ENCODE results near the gene ZNF581. TPM values are rescaled to one million over a fixed set of nuclear protein-coding genes. Genes with fewer than 3 reads are reported as not detected.

ZNF581 gene
- total RNA-seq, 4 donors from 2014 or later: 9.9 to 17.3 (median 13.7) TPM

DNA sequence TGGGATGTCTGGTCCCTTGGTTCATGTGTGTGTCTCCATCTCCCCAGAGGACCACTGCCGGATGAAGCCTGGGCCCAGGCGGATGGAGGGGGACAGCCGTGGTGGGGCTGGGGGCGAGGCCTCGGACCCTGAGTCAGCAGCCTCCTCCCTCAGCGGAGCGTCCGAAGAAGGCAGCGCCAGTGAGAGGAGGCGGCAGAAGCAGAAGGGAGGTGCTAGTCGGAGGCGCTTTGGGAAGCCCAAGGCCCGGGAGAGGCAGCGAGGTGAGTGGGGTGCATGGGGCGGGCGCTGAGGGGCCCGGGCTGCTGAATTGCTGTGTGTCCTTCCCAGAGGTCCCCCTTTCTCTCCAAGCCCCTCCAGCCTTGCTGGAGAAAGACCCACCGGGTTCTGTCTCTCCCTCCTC, 7.8 kb downstream of the ZNF581 start:
- no peak for TF ChIP-seq POLR2A (IDR thresholded peaks at IDR 0.05)
- TF ChIP-seq, protein P1, sequence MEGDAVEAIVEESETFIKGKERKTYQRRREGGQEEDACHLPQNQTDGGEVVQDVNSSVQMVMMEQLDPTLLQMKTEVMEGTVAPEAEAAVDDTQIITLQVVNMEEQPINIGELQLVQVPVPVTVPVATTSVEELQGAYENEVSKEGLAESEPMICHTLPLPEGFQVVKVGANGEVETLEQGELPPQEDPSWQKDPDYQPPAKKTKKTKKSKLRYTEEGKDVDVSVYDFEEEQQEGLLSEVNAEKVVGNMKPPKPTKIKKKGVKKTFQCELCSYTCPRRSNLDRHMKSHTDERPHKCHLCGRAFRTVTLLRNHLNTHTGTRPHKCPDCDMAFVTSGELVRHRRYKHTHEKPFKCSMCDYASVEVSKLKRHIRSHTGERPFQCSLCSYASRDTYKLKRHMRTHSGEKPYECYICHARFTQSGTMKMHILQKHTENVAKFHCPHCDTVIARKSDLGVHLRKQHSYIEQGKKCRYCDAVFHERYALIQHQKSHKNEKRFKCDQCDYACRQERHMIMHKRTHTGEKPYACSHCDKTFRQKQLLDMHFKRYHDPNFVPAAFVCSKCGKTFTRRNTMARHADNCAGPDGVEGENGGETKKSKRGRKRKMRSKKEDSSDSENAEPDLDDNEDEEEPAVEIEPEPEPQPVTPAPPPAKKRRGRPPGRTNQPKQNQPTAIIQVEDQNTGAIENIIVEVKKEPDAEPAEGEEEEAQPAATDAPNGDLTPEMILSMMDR (IDR thresholded peaks at IDR 0.05 in 4 of 5, conservative IDR thresholded peaks at IDR 0.05 in 1 of 5): no peak
- Histone ChIP-seq H3K4me3 (no peak overlapping the region), H3K4me1 (peaks cover 25 to 34% of the 10 kb centered on the region in 2 donors), H3K9me3 (no peaks in the 10 kb centered on the region), H3K36me3 (peaks cover 0 to 4% of the 10 kb centered on the region in 2 donors), H3K27ac (no peak overlapping the region), H3K27me3 (no peaks in the 10 kb centered on the region)
- DNase-seq: no peak
- ATAC-seq: no peak
- in situ Hi-C loops (cut with MboI; ENCODE audit: low sequenced_read_pairs in 4 of 4) (no loop called here), intact Hi-C loops (cut with DNase I; ENCODE audit: low total_unique reads) (no loop called here)

DNA sequence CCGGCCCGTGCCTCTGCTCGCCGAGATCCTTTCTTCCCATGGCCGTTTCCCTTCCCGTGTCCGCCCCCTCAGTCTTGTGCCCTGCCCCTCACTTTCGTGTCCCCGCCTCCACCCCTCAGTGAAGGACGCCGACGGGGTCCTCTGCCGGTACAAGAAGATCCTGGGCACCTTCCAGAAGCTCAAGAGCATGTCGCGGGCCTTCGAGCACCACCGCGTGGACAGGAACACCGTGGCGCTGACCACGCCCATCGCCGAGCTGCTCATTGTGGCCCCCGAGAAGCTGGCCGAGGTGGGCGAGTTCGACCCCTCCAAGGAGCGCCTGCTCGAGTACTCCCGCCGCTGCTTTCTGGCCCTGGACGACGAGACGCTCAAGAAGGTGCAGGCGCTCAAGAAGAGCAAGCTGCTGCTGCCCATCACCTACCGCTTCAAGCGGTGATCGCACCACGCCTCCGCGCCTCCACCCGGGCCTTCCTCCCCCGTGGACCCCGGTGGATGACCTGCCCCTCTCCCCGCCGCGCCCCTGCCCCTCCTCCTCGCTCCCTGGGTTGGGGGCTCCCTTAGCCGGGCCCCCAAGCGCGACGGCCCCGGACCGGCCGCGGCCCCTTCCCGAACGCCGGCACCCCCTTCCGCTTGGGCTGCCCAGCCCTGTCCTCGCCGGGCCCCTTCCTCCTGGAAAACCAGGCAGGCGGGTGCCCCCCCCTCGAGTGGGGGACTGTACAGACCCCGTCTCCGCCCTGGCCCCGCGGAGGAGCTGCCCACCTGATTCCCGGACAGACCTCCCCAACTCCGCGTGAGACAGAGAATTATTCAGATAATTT, 9.1 kb downstream of the ZNF581 start:
- Histone ChIP-seq H3K27me3 (no peaks in the 10 kb centered on the region), H3K4me3 (peak overlapping the region in 1 of 4 donors; percentile 81), H3K36me3 (peaks cover 0 to 4% of the 10 kb centered on the region in 2 donors), H3K9me3 (no peaks in the 10 kb centered on the region), H3K4me1 (peaks cover 31 to 39% of the 10 kb centered on the region in 2 donors), H3K27ac (peak overlapping the region; percentile 98 to 100 (median 99))
- intact Hi-C loops (cut with DNase I; ENCODE audit: low total_unique reads) (loop anchor here (1.0 kb wide), 1 partner anchor 20 kb away; no protein-coding TSS in a partner anchor), in situ Hi-C loops (cut with MboI; ENCODE audit: low sequenced_read_pairs in 4 of 4) (no loop called here)
- TF ChIP-seq, protein P1 (IDR thresholded peaks at IDR 0.05 in 4 of 5, conservative IDR thresholded peaks at IDR 0.05 in 1 of 5): no peak
- TF ChIP-seq POLR2A (IDR thresholded peaks at IDR 0.05): no peak
- no peak for DNase-seq
- ATAC-seq: no peak

DNA sequence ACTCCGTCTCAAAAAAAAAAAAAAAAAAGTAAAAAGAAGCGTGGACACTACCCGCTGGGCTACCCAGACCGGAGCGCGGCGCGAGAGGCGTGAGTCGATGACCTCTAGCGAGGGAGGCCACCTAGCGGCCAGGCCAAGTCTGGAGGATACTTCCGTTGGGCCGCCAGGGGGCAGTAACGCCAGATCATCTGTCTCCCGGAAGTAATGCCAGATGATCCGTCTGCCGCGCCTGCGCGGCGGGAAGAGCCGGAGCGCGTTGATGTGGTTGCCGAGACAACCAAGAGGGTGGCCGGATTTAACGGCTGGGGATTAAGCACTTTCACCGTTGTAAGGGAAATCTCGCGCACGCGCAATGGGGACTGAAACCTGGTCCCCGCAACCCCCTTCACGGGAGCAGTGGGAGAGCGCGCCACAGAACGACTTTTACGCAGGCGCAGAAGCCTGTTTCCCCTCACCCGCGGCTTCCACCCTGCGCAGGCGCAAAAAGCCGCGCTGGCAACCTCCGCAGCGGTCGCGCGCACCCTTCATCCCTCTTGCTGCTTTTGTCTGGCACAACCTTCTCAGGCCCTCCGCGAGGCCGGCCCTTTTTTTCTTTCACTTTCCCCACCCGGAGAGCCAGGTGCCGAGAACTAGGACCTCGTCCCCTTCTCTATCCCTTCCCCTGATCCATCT, 10.3 kb downstream of the ZNF581 start:
- peak; percentile 70 to 76 for ATAC-seq
- peaks cover 0 to 4% of the 10 kb centered on the region in 2 donors for H3K36me3 ChIP-seq
- intact Hi-C loops (cut with DNase I; ENCODE audit: low total_unique reads): loop anchor here (1.0 to 2.0 kb wide), 5 partner anchors 21 to 268 kb away; partner anchors contain the start of genes FIZ1, RPL28, ZNF628 and ZNF784
- in situ Hi-C loops (cut with MboI; ENCODE audit: low sequenced_read_pairs in 4 of 4): no loop called here
- peak; percentile 96 to 99 for DNase-seq
- H3K4me1 ChIP-seq: peaks cover 34 to 44% of the 10 kb centered on the region in 2 donors
- no peaks in the 10 kb centered on the region for H3K9me3 ChIP-seq
- H3K27ac ChIP-seq: peak overlapping the region; percentile 98 to 100 (median 99)
- no peaks in the 10 kb centered on the region for H3K27me3 ChIP-seq
- TF ChIP-seq POLR2A (IDR thresholded peaks at IDR 0.05): peak; percentile 88 to 91
- TF ChIP-seq, protein P1 (IDR thresholded peaks at IDR 0.05 in 4 of 5, conservative IDR thresholded peaks at IDR 0.05 in 1 of 5): peak; percentile 95 to 100 (median 99)
- H3K4me3 ChIP-seq: peak overlapping the region; percentile 75 to 98 (median 90)

DNA sequence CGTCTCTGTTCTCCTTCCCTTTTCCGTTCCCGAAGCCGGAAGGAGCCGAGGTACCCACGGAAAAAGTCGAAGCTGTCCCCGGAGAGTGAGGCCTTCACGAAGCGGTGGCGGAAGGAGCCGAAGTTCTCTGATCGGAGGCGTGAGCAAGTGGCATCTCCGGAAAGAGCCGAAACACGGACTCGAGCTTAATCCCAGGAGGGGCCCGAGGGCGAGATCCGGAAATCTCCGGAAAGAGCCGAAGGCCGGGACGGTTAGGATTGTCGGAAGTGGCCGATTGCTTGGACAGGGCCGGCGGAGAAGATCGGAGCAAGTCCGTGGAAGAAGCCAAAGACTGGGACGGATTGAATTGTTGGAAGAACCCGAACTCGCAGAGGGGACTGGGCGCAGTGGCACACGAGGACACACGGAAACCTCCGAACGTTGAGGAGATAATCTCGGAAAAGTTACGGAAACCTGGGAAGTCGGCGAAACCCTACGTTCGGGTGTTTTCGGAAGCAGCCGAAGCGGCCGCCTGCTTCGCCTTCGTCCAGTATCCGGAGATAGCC, 10.9 kb downstream of the ZNF581 start:
- Histone ChIP-seq H3K36me3 (peaks cover 0 to 4% of the 10 kb centered on the region in 2 donors), H3K27me3 (no peaks in the 10 kb centered on the region), H3K4me1 (peaks cover 36 to 44% of the 10 kb centered on the region in 2 donors), H3K4me3 (peak overlapping the region; percentile 75 to 98 (median 90)), H3K9me3 (no peaks in the 10 kb centered on the region), H3K27ac (peak overlapping the region; percentile 98 to 100 (median 99))
- DNase-seq: peak; percentile 99 to 100
- ATAC-seq: peak; percentile 76 to 77
- in situ Hi-C loops (cut with MboI; ENCODE audit: low sequenced_read_pairs in 4 of 4): no loop called here
- no peak for TF ChIP-seq POLR2A (IDR thresholded peaks at IDR 0.05)
- TF ChIP-seq, protein P1 (IDR thresholded peaks at IDR 0.05 in 4 of 5, conservative IDR thresholded peaks at IDR 0.05 in 1 of 5): no peak
- intact Hi-C loops (cut with DNase I; ENCODE audit: low total_unique reads): loop anchor here (1.0 to 2.0 kb wide), 4 partner anchors 30 to 269 kb away; partner anchors contain the start of genes FIZ1, RPL28, ZNF628 and ZNF784

All from gastrocnemius medialis (tissue), 4 donors.